HEK293 (cell line): Measurements from ENCODE around the gene MPZL1.

Experiments used
- CTCF ChIA-PET: fragments of 350-600 bp; formaldehyde crosslinking; extraction: SDS; loops from one replicate; lab custom pipeline; 2021; ENCODE audit warnings: antibody characterized with exemption; lab: Yijun Ruan, JAX
- POLR2A ChIA-PET: fragments of 300-600 bp; formaldehyde crosslinking; extraction: SDS; loops from one replicate; lab custom pipeline; 2020; ENCODE audit warnings: antibody characterized with exemption, inconsistent platforms; lab: Yijun Ruan, JAX
- H3K27ac ChIP-seq: fragments of 200-500 bp; sonication (Bioruptor generic); 2 replicates; pipeline ENCODE4 v1.5.1; 2014; ENCODE audit warnings: low read depth, low read length, control low read depth, inconsistent platforms; ENCODE audit errors: extremely low read depth
- H3K36me3 ChIP-seq, 2 experiments: fragments of 200-500 bp in 1 of 2; sonication (Bioruptor generic) in 1 of 2; 1 replicate in 1 of 2; 2 replicates in 1 of 2; pipeline ENCODE4 v1.5.1; 2014 to 2017; ENCODE audit warnings: inconsistent platforms in 2 of 2, low read length in 2 of 2; ENCODE audit not compliant: control insufficient read depth in 2 of 2, insufficient read depth in 1 of 2
- H3K4me1 ChIP-seq: fragments of 200-500 bp; sonication (Bioruptor generic); 2 replicates; pipeline ENCODE4 v1.5.1; 2014; ENCODE audit warnings: mild to moderate bottlenecking, low read length, inconsistent platforms; ENCODE audit not compliant: control insufficient read depth, insufficient read depth
- H3K4me3 ChIP-seq: 2 replicates; pipeline ENCODE4 v1.5.1; 2011; ENCODE audit warnings: low read depth, mild to moderate bottlenecking, control low read depth, low read length, moderate library complexity
- H3K9me3 ChIP-seq: fragments of 200-500 bp; sonication (Bioruptor generic); 2 replicates; pipeline ENCODE4 v1.5.1; 2014; ENCODE audit warnings: low read depth, low read length, inconsistent platforms; ENCODE audit not compliant: control insufficient read depth, insufficient read depth
- KLF16 ChIP-seq: fragments of 450-650 bp; formaldehyde crosslinking; IDR thresholded peaks from 2 replicates; pipeline ENCODE4 v1.5.1; 2017; ENCODE audit warnings: missing biosample characterization, missing genetic modification characterization
- MEIS1 ChIP-seq: sonication (generic); formaldehyde crosslinking; IDR thresholded peaks from 2 replicates; pipeline ENCODE4 v1.8.1; 2022; ENCODE audit warnings: missing genetic modification reagents, mild to moderate bottlenecking, borderline replicate concordance
- SP2 ChIP-seq: fragments of 450-650 bp; formaldehyde crosslinking; IDR thresholded peaks from 2 replicates; pipeline ENCODE4 v1.5.1; 2016; ENCODE audit warnings: missing biosample characterization, missing genetic modification characterization
- TRIM28 ChIP-seq: IDR thresholded peaks from 2 replicates; pipeline ENCODE4 v1.6.1; 2011; ENCODE audit warnings: low read length, control low read depth, borderline replicate concordance
- ZFHX2 ChIP-seq: fragments of 450-650 bp; formaldehyde crosslinking; conservative IDR thresholded peaks from 2 replicates; pipeline ENCODE4 v1.5.1; 2016; ENCODE audit warnings: missing biosample characterization, missing genetic modification characterization
- ZFP3 ChIP-seq: fragments of 450-650 bp; formaldehyde crosslinking; IDR thresholded peaks from 2 replicates; pipeline ENCODE4 v1.5.1; 2016; ENCODE audit warnings: low read depth, missing biosample characterization, missing genetic modification characterization
- ZNF266 ChIP-seq: fragments of 450-650 bp; formaldehyde crosslinking; IDR thresholded peaks from 2 replicates; pipeline ENCODE4 v1.5.1; 2016; ENCODE audit warnings: missing biosample characterization, missing genetic modification characterization, low read depth
- ZNF366 ChIP-seq: fragments of 450-650 bp; formaldehyde crosslinking; conservative IDR thresholded peaks from 2 replicates; pipeline ENCODE4 v1.5.1; 2016; ENCODE audit warnings: missing biosample characterization, missing genetic modification characterization
- ZNF514 ChIP-seq: fragments of 450-650 bp; formaldehyde crosslinking; IDR thresholded peaks from 2 replicates; pipeline ENCODE4 v1.5.1; 2016; ENCODE audit warnings: missing biosample characterization, missing genetic modification characterization
- ZNF521 ChIP-seq: fragments of 450-650 bp; formaldehyde crosslinking; IDR thresholded peaks from 2 replicates; pipeline ENCODE4 v1.5.1; 2017; ENCODE audit warnings: missing biosample characterization, mild to moderate bottlenecking, missing genetic modification characterization
- ZNF530 ChIP-seq: fragments of 450-650 bp; formaldehyde crosslinking; IDR thresholded peaks from 2 replicates; pipeline ENCODE4 v1.5.1; 2016; ENCODE audit warnings: low read depth, missing biosample characterization, missing genetic modification characterization
- ZNF558 ChIP-seq: fragments of 450-650 bp; formaldehyde crosslinking; IDR thresholded peaks from 2 replicates; pipeline ENCODE4 v1.5.1; 2016; ENCODE audit warnings: missing biosample characterization, missing genetic modification characterization
- ZNF677 ChIP-seq: fragments of 450-650 bp; IDR thresholded peaks from 2 replicates; pipeline ENCODE4 v1.5.0; 2018; ENCODE audit warnings: missing biosample characterization, mild to moderate bottlenecking, missing genetic modification characterization, moderate library complexity
- ZNF76 ChIP-seq: fragments of 450-650 bp; formaldehyde crosslinking; IDR thresholded peaks from 2 replicates; pipeline ENCODE4; 2016; ENCODE audit warnings: low read depth, missing biosample characterization, missing genetic modification characterization, borderline replicate concordance
- TF ChIP-seq, protein P1 (sequence below): fragments of 450-650 bp; formaldehyde crosslinking; IDR thresholded peaks from 2 replicates; pipeline ENCODE4 v1.5.1; 2017; ENCODE audit warnings: missing biosample characterization, missing genetic modification characterization
- TF ChIP-seq, protein P2 (sequence below): fragments of 450-650 bp; formaldehyde crosslinking; IDR thresholded peaks from 2 replicates; pipeline ENCODE4 v1.5.1; 2017; ENCODE audit warnings: missing biosample characterization, missing genetic modification characterization
- TF ChIP-seq, protein P3 (sequence below): fragments of 450-650 bp; formaldehyde crosslinking; IDR thresholded peaks from 2 replicates; pipeline ENCODE4 v1.5.1; 2016; ENCODE audit warnings: missing biosample characterization, missing genetic modification characterization, low read depth

MPZL1 gene

DNA sequence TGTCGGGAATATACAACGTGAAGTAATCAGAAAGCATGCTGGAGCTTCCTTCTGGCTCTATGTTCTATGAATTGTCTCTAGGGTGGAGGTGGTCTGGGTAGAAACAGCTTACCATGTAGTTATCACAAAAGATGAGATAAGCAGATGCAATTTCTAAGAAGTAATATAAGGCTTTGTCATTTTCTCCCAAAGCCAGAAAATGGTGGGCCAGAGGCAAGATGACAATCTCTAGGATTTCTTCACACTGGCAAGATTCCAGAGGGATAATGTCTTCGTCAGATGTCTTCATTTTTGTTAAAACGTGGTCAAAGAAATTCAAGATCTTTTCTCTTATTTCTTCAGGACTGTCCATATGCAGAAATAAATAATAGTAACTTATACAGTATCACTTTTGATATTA lies 114.4 kb downstream of the MPZL1 start:
- no peaks in the 10 kb centered on the region for H3K4me1 ChIP-seq
- H3K27ac ChIP-seq = no peak overlapping the region
- no peak for TF ChIP-seq ZNF558 (tag by site-specific recombination)
- TF ChIP-seq, protein P1, sequence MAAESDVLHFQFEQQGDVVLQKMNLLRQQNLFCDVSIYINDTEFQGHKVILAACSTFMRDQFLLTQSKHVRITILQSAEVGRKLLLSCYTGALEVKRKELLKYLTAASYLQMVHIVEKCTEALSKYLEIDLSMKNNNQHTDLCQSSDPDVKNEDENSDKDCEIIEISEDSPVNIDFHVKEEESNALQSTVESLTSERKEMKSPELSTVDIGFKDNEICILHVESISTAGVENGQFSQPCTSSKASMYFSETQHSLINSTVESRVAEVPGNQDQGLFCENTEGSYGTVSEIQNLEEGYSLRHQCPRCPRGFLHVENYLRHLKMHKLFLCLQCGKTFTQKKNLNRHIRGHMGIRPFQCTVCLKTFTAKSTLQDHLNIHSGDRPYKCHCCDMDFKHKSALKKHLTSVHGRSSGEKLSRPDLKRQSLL (tag by site-specific recombination) = 0 out of 2 replicates have a peak, but pooled peaks have one; percentile 29
- TF ChIP-seq, all 188 proteins: peak for 1
- ChIA-PET POLR2A (no interaction called here), CTCF (no interaction called here)
- H3K4me3 ChIP-seq = no peak overlapping the region
- no peaks in the 10 kb centered on the region for H3K9me3 ChIP-seq
- H3K36me3 ChIP-seq = no peaks in the 10 kb centered on the region

DNA sequence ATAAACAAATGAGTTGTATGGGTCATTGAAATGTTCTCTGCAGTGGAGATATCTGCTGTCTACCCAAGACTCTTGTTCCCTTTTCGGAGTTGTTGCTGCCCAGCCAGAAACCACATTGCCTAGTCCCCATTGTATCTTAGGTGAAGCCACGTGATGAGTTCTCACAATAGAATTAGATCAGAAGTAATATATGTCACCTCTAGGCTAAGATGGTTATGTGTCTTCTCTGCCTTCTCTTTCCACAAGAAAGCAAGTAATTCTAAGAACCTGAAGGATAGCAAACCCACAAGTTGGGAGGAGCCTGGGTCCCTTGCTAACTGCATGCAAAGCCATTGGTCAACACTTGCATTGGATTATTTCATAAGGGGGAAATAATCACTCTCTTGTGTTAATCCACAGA lies 115.5 kb downstream of the MPZL1 start:
- ChIA-PET CTCF (no interaction called here), POLR2A (no interaction called here)
- H3K36me3 ChIP-seq = no peaks in the 10 kb centered on the region
- H3K27ac ChIP-seq = no peak overlapping the region
- no peaks in the 10 kb centered on the region for H3K4me1 ChIP-seq
- H3K4me3 ChIP-seq = no peak overlapping the region
- TF ChIP-seq KLF16 (tag by site-specific recombination) (no peak), ZFP3 (tag by site-specific recombination) (no peak), ZNF76 (tag by site-specific recombination) (no peak), ZNF266 (tag by site-specific recombination) (no peak), SP2 (no peak), ZFHX2 (tag by site-specific recombination) (no peak), ZNF521 (tag by site-specific recombination) (no peak), ZNF514 (tag by site-specific recombination) (no peak), ZNF530 (tag by site-specific recombination) (no peak)
- TF ChIP-seq, protein P2, sequence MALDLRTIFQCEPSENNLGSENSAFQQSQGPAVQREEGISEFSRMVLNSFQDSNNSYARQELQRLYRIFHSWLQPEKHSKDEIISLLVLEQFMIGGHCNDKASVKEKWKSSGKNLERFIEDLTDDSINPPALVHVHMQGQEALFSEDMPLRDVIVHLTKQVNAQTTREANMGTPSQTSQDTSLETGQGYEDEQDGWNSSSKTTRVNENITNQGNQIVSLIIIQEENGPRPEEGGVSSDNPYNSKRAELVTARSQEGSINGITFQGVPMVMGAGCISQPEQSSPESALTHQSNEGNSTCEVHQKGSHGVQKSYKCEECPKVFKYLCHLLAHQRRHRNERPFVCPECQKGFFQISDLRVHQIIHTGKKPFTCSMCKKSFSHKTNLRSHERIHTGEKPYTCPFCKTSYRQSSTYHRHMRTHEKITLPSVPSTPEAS = no peak
- no peaks in the 10 kb centered on the region for H3K9me3 ChIP-seq

DNA sequence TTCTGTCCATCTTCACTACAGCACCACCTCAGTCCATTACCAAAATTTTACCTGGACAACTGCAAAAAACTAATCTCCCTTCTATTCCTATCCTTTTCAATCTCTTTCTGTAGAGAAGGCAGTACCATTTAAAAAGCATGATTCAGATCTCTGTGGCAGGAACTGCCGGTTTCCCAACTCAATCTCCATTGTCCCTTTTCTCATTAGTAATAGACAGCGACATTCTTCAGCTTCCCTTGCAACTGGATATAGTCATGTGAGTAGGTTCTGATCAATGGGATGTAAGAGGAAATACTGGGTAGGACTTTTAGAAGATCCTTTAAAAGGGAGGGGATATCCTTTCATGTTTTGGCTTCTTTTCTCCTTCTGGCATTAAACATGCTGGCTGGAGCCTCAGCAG lies 117.2 kb downstream of the MPZL1 start:
- no peak overlapping the region for H3K4me3 ChIP-seq
- POLR2A ChIA-PET = no interaction called here
- no peaks in the 10 kb centered on the region for H3K36me3 ChIP-seq
- TF ChIP-seq TRIM28 = no peak
- no peak for TF ChIP-seq ZNF677 (tag by site-specific recombination)
- TF ChIP-seq, protein P3, sequence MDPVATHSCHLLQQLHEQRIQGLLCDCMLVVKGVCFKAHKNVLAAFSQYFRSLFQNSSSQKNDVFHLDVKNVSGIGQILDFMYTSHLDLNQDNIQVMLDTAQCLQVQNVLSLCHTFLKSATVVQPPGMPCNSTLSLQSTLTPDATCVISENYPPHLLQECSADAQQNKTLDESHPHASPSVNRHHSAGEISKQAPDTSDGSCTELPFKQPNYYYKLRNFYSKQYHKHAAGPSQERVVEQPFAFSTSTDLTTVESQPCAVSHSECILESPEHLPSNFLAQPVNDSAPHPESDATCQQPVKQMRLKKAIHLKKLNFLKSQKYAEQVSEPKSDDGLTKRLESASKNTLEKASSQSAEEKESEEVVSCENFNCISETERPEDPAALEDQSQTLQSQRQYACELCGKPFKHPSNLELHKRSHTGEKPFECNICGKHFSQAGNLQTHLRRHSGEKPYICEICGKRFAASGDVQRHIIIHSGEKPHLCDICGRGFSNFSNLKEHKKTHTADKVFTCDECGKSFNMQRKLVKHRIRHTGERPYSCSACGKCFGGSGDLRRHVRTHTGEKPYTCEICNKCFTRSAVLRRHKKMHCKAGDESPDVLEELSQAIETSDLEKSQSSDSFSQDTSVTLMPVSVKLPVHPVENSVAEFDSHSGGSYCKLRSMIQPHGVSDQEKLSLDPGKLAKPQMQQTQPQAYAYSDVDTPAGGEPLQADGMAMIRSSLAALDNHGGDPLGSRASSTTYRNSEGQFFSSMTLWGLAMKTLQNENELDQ = no peak
- TF ChIP-seq MEIS1 (CRISPR knock-in tag) = no peak
- TF ChIP-seq ZNF366 = no peak
- no peaks in the 10 kb centered on the region for H3K9me3 ChIP-seq
- CTCF ChIA-PET = no interaction called here
- no peak overlapping the region for H3K27ac ChIP-seq
- H3K4me1 ChIP-seq = no peaks in the 10 kb centered on the region
